CD4-positive, alpha-beta T cell treated with Interleukin-15 for 1 hour (primary cell): ENCODE measurements around the gene A4GNT.
"Not testable (repeated sequence)": the region's sequence is repeated elsewhere in the genome, so short reads cannot be mapped to it uniquely, and the experiment has no call there.

Experiments used
- DNase-seq: peaks from one replicate; pipeline ENCODE4 v3.0.0-alpha.2; 2020

The A4GNT gene

GRCh38 chr3:138118612-138119422, 13.4 kb downstream of the A4GNT start:
- DNase-seq = no peak

GRCh38 chr3:138114988-138115971, 16.9 kb downstream of the A4GNT start, which contains the start of gene DZIP1L:
Gene DZIP1L (minus strand): TSS chr3:138115608. CDS start chr3:138103971, 11,637 bp downstream.
- no peak for DNase-seq

GRCh38 chr3:138114431-138114918, 17.7 kb downstream of the A4GNT start:
- no peak for DNase-seq

GRCh38 chr3:138113326-138113725, 18.9 kb downstream of the A4GNT start:
- no peak for DNase-seq

- no peak for DNase-seq
Measured at GRCh38 chr3:138112362-138112761, 19.8 kb downstream of the A4GNT start.

- no peak for DNase-seq
Measured at GRCh38 chr3:138105598-138105997, 26.6 kb downstream of the A4GNT start.

GRCh38 chr3:138103466-138103865, 28.7 kb downstream of the A4GNT start:
- DNase-seq = no peak

- DNase-seq = not testable (repeated sequence)
Measured at GRCh38 chr3:138101351-138101940, 30.7 kb downstream of the A4GNT start.

- DNase-seq = no peak
Measured at GRCh38 chr3:138099417-138099816, 32.8 kb downstream of the A4GNT start.

GRCh38 chr3:138097192-138098172, 34.7 kb downstream of the A4GNT start:
- no peak for DNase-seq

GRCh38 chr3:138093721-138094120, 38.5 kb downstream of the A4GNT start:
- no peak for DNase-seq

- DNase-seq = no peak
Measured at GRCh38 chr3:138092023-138092422, 40.2 kb downstream of the A4GNT start.

- no peak for DNase-seq
Measured at GRCh38 chr3:138089091-138089490, 43.1 kb downstream of the A4GNT start.

- not testable (repeated sequence) for DNase-seq
Measured at GRCh38 chr3:138085745-138086144, 46.4 kb downstream of the A4GNT start.

- no peak for DNase-seq
Measured at GRCh38 chr3:138084196-138084595, 48.0 kb downstream of the A4GNT start.

GRCh38 chr3:138082992-138083386, 49.2 kb downstream of the A4GNT start:
- no peak for DNase-seq

- DNase-seq = no peak
Measured at GRCh38 chr3:138082085-138082991, 49.9 kb downstream of the A4GNT start.

- DNase-seq = no peak
Measured at GRCh38 chr3:138081371-138082084, 50.7 kb downstream of the A4GNT start.

GRCh38 chr3:138079901-138080300, 52.3 kb downstream of the A4GNT start:
- DNase-seq = no peak

GRCh38 chr3:138078901-138079344, 53.3 kb downstream of the A4GNT start:
- DNase-seq = peak; percentile 39
